Mesodermal cell (in vitro differentiated cells): ENCODE data around the gene MYO1G. TPM values are rescaled to one million over a fixed set of nuclear protein-coding genes. Genes with fewer than 3 reads are reported as not detected.
A peak's percentile ranks its signal among the peaks of the same experiment; 100 is the strongest.
"Not testable (repeated sequence)": the region's sequence is repeated elsewhere in the genome, so short reads cannot be mapped to it uniquely, and the experiment has no call there.

Source experiments
- H3K27ac ChIP-seq: 2 replicates; pipeline ENCODE4 v1.7.0; 2013; ENCODE audit warnings: mild to moderate bottlenecking, low read depth, low read length, moderate library complexity; ENCODE audit not compliant: severe bottlenecking
- H3K36me3 ChIP-seq: 2 replicates; pipeline ENCODE4 v1.7.1; 2013; ENCODE audit warnings: mild to moderate bottlenecking, low read length, moderate library complexity; ENCODE audit not compliant: control insufficient read depth, insufficient read depth
- H3K4me1 ChIP-seq: one replicate; pipeline ENCODE4 v1.7.1; 2013; ENCODE audit warnings: mild to moderate bottlenecking, low read length; ENCODE audit not compliant: insufficient read depth, control insufficient read depth, poor library complexity, severe bottlenecking
- H3K4me3 ChIP-seq: 2 replicates; pipeline ENCODE4 v1.7.0; 2013; ENCODE audit warnings: low read length, control low read depth, mild to moderate bottlenecking; ENCODE audit not compliant: insufficient read depth, poor library complexity, severe bottlenecking; ENCODE audit errors: extremely low read depth
- H3K9me3 ChIP-seq: 2 replicates; pipeline ENCODE4 v1.7.1; 2013; ENCODE audit warnings: mild to moderate bottlenecking, low read length, moderate library complexity; ENCODE audit not compliant: control insufficient read depth
- WGBS, 2 experiments: methylation state at CpG; one replicate each; pipeline ENCODE4 v1.1.5; 2013; ENCODE audit warnings: missing lambda C conversion rate in 2 of 2; ENCODE audit not compliant: insufficient coverage in 2 of 2; 5-methylcytosine and 5-hydroxymethylcytosine counted together
- polyA plus RNA-seq, 2 experiments: library from polyadenylated mRNA; stranded (reverse); fragments of 50-300 nt; gene quantifications; one replicate each; pipeline ENCODE4 v1.2.3, GENCODE V29; 2013

MYO1G gene
- polyA plus RNA-seq (2013, experiment 1 of 2) = not detected
- not detected for polyA plus RNA-seq (2013, experiment 2 of 2)

- H3K27ac ChIP-seq = peak within 1 kb of the TSS; percentile 59
- WGBS, 2 experiments = 90 to 93% methylated on average over 16 to 18 of the region's 24 CpGs
- peaks cover 31% of the 10 kb centered on the region for H3K36me3 ChIP-seq
- no peak within 1 kb of the TSS for H3K4me3 ChIP-seq
- peaks cover 20% of the 10 kb centered on the region for H3K4me1 ChIP-seq
- H3K9me3 ChIP-seq = no peaks in the 10 kb centered on the region
Observed at GRCh38 chr7:44978511-44979366, at the start of gene MYO1G. TSS of gene MYO1G (minus strand) at chr7:44979015. CDS start at chr7:44978961, 54 bp downstream.

DNA sequence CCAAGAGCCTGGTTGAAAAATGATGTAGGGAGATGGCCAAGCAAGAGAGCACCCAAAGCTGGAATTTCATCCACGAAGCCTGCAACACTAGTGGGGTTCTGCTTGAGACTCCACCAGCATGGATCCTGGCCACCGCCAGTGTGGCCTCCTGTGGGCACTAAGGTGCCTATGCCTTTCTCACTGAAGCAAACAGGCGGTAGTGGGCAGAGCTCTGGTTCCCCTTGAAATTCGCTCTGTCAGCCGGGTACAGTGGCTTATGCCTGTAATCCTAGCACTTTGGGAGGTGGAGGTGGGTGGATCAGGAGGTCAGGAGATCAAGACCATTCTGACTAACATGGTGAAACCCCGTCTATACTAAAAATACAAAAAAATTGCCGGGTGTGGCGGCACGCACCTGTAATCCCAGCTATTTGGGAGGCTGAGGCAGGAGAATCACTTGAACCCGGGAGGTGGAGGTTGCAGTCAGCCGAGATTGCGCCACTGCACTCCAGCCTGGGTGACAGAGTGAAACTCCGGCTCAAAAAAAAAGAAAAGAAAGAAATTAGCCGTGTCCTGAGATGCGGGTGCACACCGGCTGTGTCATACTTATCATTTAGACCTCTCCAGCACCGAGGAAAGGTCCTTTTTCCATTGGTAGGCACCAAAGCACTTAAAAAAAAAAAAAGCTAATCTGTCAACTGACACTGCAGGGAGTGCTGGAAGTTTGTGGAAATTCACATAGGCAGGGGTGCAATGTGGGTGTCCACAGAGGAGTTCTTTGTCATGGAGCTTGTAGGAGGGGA, 49.5 kb upstream of the MYO1G start:
- Histone ChIP-seq H3K4me1 (peaks cover 6% of the 10 kb centered on the region), H3K4me3 (no peak overlapping the region), H3K27ac (no peak overlapping the region), H3K9me3 (peaks cover 7% of the 10 kb centered on the region), H3K36me3 (peaks cover 39% of the 10 kb centered on the region)
- 93% methylated on average over 13 to 16 of the region's 17 CpGs for WGBS, 2 experiments

- Histone ChIP-seq H3K27ac (no peak overlapping the region), H3K9me3 (peaks cover 7% of the 10 kb centered on the region), H3K4me3 (no peak overlapping the region), H3K4me1 (peaks cover 3% of the 10 kb centered on the region), H3K36me3 (peaks cover 39% of the 10 kb centered on the region)
- WGBS, 2 experiments = 94 to 95% methylated on average over 3 to 4 of the region's 4 CpGs
Observed at GRCh38 chr7:45027774-45028114, 48.9 kb upstream of the MYO1G start.

DNA sequence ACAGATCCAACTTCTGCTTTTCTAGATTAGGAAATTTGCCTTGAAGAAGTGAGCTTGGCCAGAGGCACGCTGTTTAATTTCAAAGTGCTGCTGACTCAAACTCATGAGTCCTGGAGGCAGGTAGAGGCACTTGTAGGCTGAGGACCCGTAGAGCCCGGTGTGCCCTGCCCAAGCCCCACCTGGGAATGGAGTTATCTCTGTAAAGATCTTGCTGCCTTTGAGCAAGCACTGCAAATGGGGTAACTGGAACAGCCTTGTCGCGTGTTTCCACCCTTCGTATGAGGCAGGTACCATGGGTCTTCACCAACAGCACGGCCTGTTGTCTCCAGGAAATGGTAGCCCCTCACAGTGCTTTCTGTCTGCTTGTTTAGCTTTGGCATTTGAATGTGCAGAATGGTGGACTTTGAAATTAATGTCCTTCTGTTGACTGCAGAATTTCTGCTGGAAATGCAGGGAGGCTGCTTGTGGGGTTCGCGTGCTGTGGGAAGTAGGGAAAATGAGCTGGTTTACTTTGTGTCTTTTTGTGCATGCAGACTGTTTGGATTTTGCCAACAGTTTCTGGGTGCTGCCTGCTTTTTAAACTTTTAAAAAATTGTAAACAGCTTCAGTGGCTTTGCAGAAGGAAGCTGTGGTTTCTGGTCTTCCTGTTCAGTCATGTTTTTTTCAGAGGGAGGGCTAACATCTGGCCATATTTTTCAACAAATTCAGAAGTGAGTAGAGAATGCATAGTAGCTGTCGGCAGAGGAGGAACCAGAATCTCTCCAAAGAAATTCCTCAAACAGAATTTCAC, 48.4 kb upstream of the MYO1G start:
- Histone ChIP-seq H3K4me1 (peaks cover 3% of the 10 kb centered on the region), H3K27ac (no peak overlapping the region), H3K9me3 (peaks cover 7% of the 10 kb centered on the region), H3K36me3 (peaks cover 39% of the 10 kb centered on the region), H3K4me3 (no peak overlapping the region)
- 98% methylated on average over 9 of the region's 10 CpGs for WGBS, 2 experiments

DNA sequence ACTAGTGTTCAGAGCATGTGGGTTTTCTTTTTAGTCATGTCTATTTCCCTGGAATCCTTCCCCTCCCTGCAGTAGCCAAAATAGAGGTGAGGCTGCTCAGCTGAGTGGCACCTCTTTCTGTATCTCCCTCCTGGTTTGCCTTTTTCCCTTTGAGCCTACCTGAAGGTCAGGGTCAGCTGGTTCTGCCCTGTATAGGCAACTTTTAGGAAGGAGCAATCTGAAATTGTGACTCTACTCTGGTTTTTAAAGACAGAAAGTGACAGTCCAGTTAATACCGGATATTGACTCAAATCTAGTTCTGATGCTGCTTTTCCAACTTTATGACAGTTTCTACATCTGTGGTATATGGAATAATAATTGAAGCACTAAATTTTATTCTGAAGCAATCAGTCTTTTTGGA, 47.2 kb upstream of the MYO1G start:
- 100% methylated on average over 1 of the region's 1 CpG; no CpG with 5 or more reads in 1 of the 2 experiments for WGBS, 2 experiments
- peaks cover 34% of the 10 kb centered on the region for H3K36me3 ChIP-seq
- H3K4me3 ChIP-seq = no peak overlapping the region
- peaks cover 7% of the 10 kb centered on the region for H3K9me3 ChIP-seq
- no peak overlapping the region for H3K27ac ChIP-seq
- H3K4me1 ChIP-seq = peaks cover 3% of the 10 kb centered on the region

DNA sequence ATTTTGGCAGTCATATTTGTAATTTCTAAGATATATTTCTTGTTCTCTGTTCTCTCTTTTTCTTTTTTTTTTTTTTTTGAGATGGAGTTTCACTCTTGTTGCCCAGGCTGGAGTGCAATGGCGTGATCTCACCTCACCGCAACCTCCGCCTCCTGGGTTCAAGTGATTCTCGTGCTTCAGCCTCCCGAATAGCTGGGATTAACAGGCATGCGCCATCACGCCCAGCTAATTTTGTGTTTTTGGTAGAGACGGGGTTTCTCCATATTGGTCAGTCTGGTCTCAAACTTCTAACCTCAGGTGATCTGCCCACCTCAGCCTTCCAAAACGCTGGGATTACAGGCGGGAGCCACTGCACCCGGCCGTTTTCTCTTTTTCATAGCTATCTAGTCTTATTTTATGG, 46.7 kb upstream of the MYO1G start:
- H3K4me3 ChIP-seq, H3K27ac ChIP-seq, H3K4me1 ChIP-seq, H3K9me3 ChIP-seq: not testable (repeated sequence)
- H3K36me3 ChIP-seq = peaks cover 34% of the 10 kb centered on the region
- 92 to 98% methylated on average over 5 to 10 of the region's 12 CpGs for WGBS, 2 experiments

- Histone ChIP-seq H3K4me3 (no peak overlapping the region), H3K4me1 (peaks cover 3% of the 10 kb centered on the region), H3K36me3 (peaks cover 38% of the 10 kb centered on the region), H3K9me3 (peaks cover 7% of the 10 kb centered on the region), H3K27ac (no peak overlapping the region)
- 93 to 100% methylated on average over 1 of the region's 2 CpGs for WGBS, 2 experiments
Observed at GRCh38 chr7:45024126-45024744, 45.4 kb upstream of the MYO1G start.

- Histone ChIP-seq H3K36me3 (peaks cover 33% of the 10 kb centered on the region), H3K9me3 (peaks cover 13% of the 10 kb centered on the region), H3K27ac (no peak overlapping the region), H3K4me3 (no peak overlapping the region), H3K4me1 (peaks cover under 1% of the 10 kb centered on the region)
- 90 to 100% methylated on average over 1 to 2 of the region's 3 CpGs for WGBS, 2 experiments
Observed at GRCh38 chr7:45021604-45022296, 42.9 kb upstream of the MYO1G start.

DNA sequence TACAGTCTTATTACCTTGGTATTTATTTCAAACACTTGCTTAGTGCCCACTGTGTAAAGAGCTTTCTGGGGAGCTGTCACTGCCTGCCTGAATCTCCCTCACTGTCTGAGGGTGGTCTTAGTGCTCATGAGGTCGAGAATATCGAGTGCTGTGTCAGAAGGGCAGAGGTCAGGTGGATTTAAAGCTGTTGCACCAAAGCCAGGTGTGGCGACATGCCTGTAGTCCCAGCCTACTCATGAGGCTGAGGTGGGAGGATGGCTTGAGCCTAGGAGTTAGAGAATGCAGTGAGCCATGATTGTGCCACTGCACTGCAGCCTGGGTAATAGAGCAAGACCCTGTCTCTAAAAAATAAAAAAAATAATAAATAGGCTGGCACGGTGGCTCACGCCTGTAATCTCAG, 42.1 kb upstream of the MYO1G start:
- 87 to 91% methylated on average over 3 to 5 of the region's 5 CpGs for WGBS, 2 experiments
- H3K9me3 ChIP-seq = peaks cover 13% of the 10 kb centered on the region
- H3K27ac ChIP-seq = no peak overlapping the region
- peaks cover 34% of the 10 kb centered on the region for H3K36me3 ChIP-seq
- H3K4me1 ChIP-seq = no peaks in the 10 kb centered on the region
- no peak overlapping the region for H3K4me3 ChIP-seq
